Duodenal mucosa (tissue), 2 donors: ENCODE measurements around the gene CEP170B.
"Not testable (repeated sequence)": the region's sequence is repeated elsewhere in the genome, so short reads cannot be mapped to it uniquely, and the experiment has no call there.

ENCODE experiments used
- H3K27ac ChIP-seq: one replicate; pipeline ENCODE4 v1.7.0; 2013; ENCODE audit warnings: low read depth, low read length
- H3K27me3 ChIP-seq, 2 donors: one replicate each; pipeline ENCODE4 v1.7.0; 2013; ENCODE audit warnings: low read length in 2 of 2, control low read depth in 1 of 2; ENCODE audit not compliant: insufficient read depth in 2 of 2, control insufficient read depth in 1 of 2
- H3K36me3 ChIP-seq, 2 donors: one replicate each; pipeline ENCODE4 v1.7.0; 2013; ENCODE audit warnings: low read length in 2 of 2, control low read depth in 1 of 2; ENCODE audit not compliant: insufficient read depth in 2 of 2, control insufficient read depth in 1 of 2
- H3K4me1 ChIP-seq, 2 donors: one replicate each; pipeline ENCODE4 v1.7.0; 2013; ENCODE audit warnings: low read length in 2 of 2, control low read depth in 1 of 2; ENCODE audit not compliant: insufficient read depth in 2 of 2, control insufficient read depth in 1 of 2
- H3K4me3 ChIP-seq, 2 donors: one replicate each; pipeline ENCODE4 v1.7.0; 2013; ENCODE audit warnings: low read length in 2 of 2, low read depth in 1 of 2
- H3K9ac ChIP-seq, 2 donors: one replicate each; pipeline ENCODE4 v1.7.0; 2013; ENCODE audit warnings: low read length in 2 of 2, low read depth in 1 of 2
- H3K9me3 ChIP-seq, 2 donors: one replicate each; pipeline ENCODE4 v1.7.0; 2013; ENCODE audit warnings: low read length in 2 of 2, control low read depth in 1 of 2; ENCODE audit not compliant: control insufficient read depth in 1 of 2

The CEP170B gene

DNA sequence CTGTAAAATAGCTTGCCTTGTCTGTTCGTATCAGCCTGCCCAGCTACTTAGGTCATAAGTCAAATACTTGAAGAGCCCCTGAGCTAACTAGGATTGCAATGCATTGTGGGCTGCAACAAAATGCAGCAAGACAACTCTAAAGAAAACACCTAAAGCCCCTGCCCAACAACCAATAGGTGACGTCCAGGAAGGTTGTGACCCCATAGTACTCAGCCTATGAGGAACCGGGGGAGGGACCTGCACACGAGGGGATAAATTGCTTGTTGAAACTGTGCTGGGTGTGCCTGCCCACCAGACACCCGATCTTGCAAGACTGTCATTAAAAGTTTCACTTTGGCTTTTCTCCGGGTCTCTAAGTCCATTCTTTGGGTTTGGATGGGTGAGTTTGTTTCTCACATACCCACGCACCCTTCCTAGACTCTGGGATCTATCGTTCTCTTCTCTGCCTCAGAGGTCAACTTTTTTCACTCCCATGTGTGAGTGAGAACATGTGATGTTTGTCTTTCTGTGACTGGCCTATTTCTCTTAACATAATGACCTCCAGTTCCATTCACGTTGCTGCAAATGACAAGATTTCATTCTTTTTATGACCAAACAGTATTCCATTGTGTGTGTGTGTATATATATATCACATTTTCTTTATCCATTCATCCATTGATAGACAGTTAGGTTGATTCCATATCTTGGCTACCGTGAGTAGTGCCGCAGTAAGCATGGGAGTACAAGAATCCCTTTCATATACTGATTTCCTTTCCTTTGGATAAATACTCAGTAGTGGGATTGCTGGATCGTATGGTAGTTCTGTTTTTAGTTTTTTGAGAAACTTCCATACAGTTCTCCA lies 54.3 kb downstream of the CEP170B start:
- not testable (repeated sequence) for H3K4me3 ChIP-seq, H3K36me3 ChIP-seq, H3K27me3 ChIP-seq, H3K4me1 ChIP-seq, H3K9me3 ChIP-seq, H3K27ac ChIP-seq, H3K9ac ChIP-seq

DNA sequence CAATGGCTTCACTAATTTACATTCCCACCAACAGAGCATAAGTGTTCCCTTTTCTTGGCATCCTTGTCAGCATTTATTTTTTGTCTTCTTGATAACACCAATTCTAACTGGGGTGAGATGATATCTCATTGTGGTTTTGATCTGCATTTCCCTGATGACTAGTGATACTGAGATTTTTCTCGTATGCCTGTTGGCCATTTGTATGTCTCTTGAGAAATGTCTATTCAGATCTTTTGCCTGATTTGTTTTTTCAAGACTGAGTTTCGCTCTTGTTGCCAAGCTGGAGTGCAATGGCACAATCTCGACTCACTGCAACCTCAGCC lies 54.9 kb downstream of the CEP170B start:
- peaks cover 3 to 6% of the 10 kb centered on the region in 2 donors for H3K9me3 ChIP-seq
- H3K27me3 ChIP-seq, result peaks cover 0 to 4% of the 10 kb centered on the region in 2 donors
- H3K9ac ChIP-seq, result no peak overlapping the region
- no peak overlapping the region for H3K4me3 ChIP-seq
- no peaks in the 10 kb centered on the region for H3K36me3 ChIP-seq
- peaks cover 2 to 3% of the 10 kb centered on the region in 2 donors for H3K4me1 ChIP-seq
- no peak overlapping the region for H3K27ac ChIP-seq

DNA sequence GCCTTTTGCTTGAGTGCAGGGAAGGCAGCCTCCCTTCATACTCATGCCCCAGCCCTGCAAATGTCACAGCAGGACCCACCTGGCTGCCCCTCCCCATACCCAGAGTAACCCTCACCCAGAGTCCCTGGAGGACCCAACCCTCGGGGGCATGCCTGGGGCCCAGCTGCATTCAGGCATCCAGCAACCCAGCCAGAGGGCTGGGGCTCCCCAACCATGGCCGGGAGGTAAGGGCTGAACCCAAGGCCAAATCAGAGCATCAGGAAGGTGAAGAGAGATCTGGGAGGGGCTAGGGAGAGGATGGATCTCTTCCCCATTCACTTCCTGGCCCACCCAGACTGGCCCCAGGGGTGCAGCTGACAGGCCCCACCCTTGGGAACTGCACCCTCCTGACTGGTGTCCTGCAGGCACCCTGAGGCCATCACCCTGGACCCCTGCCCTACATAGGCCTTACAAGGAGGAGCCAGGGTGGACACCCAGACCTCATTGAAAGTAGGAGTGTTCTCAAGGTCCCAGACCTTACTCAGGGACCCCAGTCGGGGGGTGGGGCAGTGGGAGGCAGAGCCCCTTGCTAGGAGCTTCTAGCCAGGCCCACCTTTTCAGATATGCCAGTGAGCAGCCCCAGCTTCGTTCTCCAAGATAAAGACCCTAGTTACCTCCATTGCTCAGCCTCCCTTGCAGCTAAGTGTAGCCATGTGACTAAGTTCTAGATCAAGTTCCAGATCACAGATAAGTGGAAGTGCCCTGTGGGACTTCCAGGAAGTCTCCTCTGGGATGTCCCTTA lies 58.8 kb downstream of the CEP170B start:
- H3K9me3 ChIP-seq, result peaks cover 3 to 6% of the 10 kb centered on the region in 2 donors

GRCh38 chr14:104924421-104925213 lies 59.5 kb downstream of the CEP170B start, which contains the start of gene PLD4:
PLD4 (plus strand) TSS chr14:104924879; CDS start chr14:104927141, 2,262 bp downstream.
- H3K4me1 ChIP-seq, result peaks cover 6 to 17% of the 10 kb centered on the region in 2 donors
- no peaks in the 10 kb centered on the region for H3K36me3 ChIP-seq
- peaks cover 3 to 4% of the 10 kb centered on the region in 2 donors for H3K27me3 ChIP-seq
- H3K4me3 ChIP-seq, result peak within 1 kb of the TSS in 1 of 2 donors; percentile 28
- H3K27ac ChIP-seq, result no peak within 1 kb of the TSS
- H3K9ac ChIP-seq, result no peak within 1 kb of the TSS
- peaks cover 3 to 6% of the 10 kb centered on the region in 2 donors for H3K9me3 ChIP-seq

More for the DNA sequence above, 58.8 kb downstream of the CEP170B start:
- Histone ChIP-seq H3K36me3 (no peaks in the 10 kb centered on the region), H3K4me3 (no peak overlapping the region), H3K27ac (no peak overlapping the region), H3K9ac (no peak overlapping the region), H3K27me3 (peaks cover under 1 to 4% of the 10 kb centered on the region in 2 donors), H3K4me1 (peaks cover 6 to 17% of the 10 kb centered on the region in 2 donors)

- H3K9me3 ChIP-seq, result peaks cover 3 to 6% of the 10 kb centered on the region in 2 donors
- no peaks in the 10 kb centered on the region for H3K36me3 ChIP-seq
- no peak overlapping the region for H3K9ac ChIP-seq
- H3K4me1 ChIP-seq, result peaks cover 6 to 17% of the 10 kb centered on the region in 2 donors
- H3K27ac ChIP-seq, result no peak overlapping the region
- H3K27me3 ChIP-seq, result peaks cover 3 to 4% of the 10 kb centered on the region in 2 donors
- peak overlapping the region in 1 of 2 donors; percentile 28 for H3K4me3 ChIP-seq
These were observed 60.3 kb downstream of the CEP170B start for GRCh38 chr14:104925214-104925854.

- Histone ChIP-seq H3K36me3 (no peaks in the 10 kb centered on the region), H3K4me1 (peaks cover 6 to 17% of the 10 kb centered on the region in 2 donors), H3K27ac (no peak overlapping the region), H3K4me3 (peak overlapping the region in 1 of 2 donors; percentile 5), H3K27me3 (peaks cover 3 to 4% of the 10 kb centered on the region in 2 donors), H3K9ac (no peak overlapping the region), H3K9me3 (peaks cover 3 to 6% of the 10 kb centered on the region in 2 donors)
These were observed 61.0 kb downstream of the CEP170B start for GRCh38 chr14:104925855-104926609.

DNA sequence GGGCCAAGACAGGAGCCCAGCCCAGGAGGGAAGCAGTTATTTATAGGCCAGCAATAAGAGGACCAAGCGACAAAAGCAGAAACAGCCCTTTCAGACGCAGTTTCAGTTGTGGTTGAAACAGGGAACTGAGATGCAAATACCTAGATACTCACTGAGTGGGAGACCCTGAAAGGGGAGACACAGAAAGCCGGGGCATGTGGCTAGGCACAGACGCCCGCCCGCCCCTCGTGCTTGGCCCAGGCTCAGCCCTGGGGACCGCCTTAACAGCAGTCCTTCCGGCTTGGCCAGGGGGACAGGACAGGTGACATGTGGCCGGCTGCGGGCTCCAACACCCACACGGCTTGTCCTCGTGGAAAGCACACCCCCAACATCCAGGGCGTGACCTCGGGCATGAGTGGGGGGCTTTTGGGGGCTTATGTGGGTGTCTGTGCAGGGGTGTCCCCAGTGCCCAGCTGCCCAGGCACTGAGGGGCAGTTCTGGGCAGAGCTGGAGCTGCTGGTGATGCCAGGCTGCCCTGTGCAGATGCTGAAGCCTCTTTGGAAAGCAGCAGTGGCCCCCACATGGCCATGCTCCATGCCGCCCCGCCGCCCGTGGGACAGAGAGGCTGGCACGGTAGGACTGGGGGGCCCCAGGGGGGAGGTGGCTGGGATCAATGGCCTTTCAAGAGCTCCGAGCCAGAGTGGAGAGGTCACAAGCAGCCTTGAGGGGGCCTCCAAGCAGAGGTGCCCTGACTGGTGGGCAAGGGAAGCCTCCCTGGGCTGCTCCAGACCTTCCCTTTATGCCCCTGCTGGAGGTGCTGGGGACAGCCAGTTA lies 61.8 kb downstream of the CEP170B start:
- Histone ChIP-seq H3K4me3 (no peak overlapping the region), H3K27ac (no peak overlapping the region), H3K36me3 (no peaks in the 10 kb centered on the region), H3K9me3 (peaks cover 3 to 6% of the 10 kb centered on the region in 2 donors), H3K9ac (no peak overlapping the region), H3K4me1 (peaks cover 6 to 17% of the 10 kb centered on the region in 2 donors), H3K27me3 (peaks cover 5% of the 10 kb centered on the region in 2 donors)

- H3K9me3 ChIP-seq, result peaks cover 3 to 6% of the 10 kb centered on the region in 2 donors
- peaks cover 6 to 17% of the 10 kb centered on the region in 2 donors for H3K4me1 ChIP-seq
- peaks cover 11% of the 10 kb centered on the region in 2 donors for H3K27me3 ChIP-seq
- no peaks in the 10 kb centered on the region for H3K36me3 ChIP-seq
- H3K4me3 ChIP-seq, result no peak overlapping the region
- H3K27ac ChIP-seq, result no peak overlapping the region
- H3K9ac ChIP-seq, result no peak overlapping the region
These were observed 62.4 kb downstream of the CEP170B start for GRCh38 chr14:104927432-104927816.
